HG02763 (cell line): ENCODE data around the gene RALGAPB.
"Not testable (repeated sequence)": the region's sequence is repeated elsewhere in the genome, so short reads cannot be mapped to it uniquely, and the experiment has no call there.

Experiments used
- ATAC-seq: cut with Tn5 transposase; IDR thresholded peaks from one replicate; pipeline ENCODE4 v1.9.1; 2021; ENCODE audit warnings: mild to moderate bottlenecking, moderate library complexity; ENCODE audit not compliant: unreplicated experiment

The RALGAPB gene

DNA sequence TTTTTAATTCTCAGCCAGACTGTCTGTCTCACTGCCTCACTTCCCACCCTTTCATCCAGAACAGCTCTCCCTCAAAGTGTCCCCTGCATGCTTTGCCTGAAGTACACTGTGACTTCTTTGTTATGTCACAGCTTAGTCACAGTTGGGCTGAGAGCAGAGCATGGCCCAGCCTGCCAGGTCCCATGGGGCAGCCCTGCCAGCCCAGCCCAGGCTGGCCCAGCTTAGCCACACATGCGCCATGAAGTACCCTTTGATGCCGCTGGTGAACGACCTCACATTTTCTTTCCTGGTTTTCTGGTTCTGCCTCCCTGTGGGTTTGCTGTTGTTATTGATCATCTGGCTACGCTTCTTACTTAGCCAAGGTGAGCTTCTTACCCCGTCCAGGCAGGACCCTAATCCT, 108.4 kb downstream of the RALGAPB start, which contains the start of gene ADIG:
ADIG (plus strand) TSS at position 185 of the 400 bp plus-strand sequence; CDS start at position 239, 54 bp downstream.
- ATAC-seq: no peak

DNA sequence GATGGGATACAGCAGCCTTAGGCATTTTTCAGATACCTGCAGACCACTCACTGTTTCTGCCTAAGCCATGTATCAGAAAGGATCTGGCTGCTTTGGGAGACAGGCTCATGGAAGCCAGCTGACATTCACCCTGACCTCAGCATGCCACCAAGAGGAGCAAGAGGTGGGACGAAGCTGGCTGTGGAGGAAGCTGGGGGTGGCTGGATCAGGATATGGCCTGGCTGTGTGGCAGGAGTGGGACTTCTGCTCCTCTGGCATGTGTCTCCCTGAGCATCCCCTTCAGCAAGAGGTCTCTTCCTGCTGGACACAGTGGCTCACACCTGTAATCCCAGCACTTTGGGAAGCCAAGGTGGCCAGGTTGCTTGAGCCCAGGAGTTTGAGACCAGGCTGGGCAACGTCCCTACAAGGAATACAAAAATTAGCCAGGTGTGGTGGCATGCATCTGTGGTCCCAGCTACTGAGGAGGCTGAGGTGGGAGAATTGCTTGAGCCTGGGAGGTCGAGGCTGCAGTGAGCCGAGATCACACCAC, 109.3 kb downstream of the RALGAPB start:
- ATAC-seq: no peak

DNA sequence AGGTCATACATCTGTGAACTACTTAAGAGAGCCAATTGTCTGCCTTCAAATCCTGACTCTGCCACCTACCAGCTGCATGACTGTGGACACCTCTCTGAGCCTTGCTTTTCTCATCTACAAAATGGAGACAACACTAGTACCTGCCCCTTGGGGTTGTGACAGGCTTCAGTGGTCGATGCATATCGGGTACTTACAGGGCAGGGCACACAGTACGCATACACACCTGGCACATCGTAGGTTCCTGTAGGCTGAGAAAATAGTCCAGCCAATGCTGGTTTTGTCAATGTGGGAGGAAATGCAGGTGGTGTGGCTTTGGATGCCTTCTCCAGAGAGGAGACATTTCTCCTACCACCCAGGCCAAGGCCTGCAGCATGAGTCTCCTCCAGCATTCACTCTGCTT, 110.7 kb downstream of the RALGAPB start:
- ATAC-seq: no peak

DNA sequence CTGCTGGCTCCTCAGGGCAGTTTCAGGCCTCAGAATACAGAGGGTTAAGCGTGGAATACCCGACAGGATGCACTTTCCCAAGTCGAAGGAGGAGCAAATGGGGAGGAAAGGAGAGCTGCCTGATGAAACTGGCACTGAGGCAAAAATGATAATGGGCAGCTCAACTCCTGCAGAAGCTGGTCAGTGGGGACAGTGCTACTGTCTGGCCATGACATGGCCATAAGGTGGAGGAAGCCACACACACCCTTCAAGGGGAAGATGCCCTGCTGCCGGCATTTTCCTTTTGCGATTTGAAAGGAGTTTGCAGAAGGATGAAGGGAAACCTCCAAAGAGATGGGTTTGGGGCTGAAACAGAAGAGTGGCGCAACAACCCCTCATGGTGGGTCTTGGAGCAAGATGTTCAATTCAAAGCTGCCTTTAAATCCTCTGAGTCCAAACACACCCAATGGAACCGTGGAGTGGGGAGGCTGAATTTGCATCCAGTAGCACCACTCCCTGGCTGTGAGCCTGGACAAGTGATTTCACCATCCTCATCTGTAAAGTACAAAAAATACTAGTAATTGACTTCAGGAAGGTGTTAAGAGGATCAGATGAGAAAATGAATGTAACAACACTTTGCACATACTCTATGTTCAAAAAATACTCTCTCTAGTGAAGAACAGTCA, 111.6 kb downstream of the RALGAPB start:
- no peak for ATAC-seq

DNA sequence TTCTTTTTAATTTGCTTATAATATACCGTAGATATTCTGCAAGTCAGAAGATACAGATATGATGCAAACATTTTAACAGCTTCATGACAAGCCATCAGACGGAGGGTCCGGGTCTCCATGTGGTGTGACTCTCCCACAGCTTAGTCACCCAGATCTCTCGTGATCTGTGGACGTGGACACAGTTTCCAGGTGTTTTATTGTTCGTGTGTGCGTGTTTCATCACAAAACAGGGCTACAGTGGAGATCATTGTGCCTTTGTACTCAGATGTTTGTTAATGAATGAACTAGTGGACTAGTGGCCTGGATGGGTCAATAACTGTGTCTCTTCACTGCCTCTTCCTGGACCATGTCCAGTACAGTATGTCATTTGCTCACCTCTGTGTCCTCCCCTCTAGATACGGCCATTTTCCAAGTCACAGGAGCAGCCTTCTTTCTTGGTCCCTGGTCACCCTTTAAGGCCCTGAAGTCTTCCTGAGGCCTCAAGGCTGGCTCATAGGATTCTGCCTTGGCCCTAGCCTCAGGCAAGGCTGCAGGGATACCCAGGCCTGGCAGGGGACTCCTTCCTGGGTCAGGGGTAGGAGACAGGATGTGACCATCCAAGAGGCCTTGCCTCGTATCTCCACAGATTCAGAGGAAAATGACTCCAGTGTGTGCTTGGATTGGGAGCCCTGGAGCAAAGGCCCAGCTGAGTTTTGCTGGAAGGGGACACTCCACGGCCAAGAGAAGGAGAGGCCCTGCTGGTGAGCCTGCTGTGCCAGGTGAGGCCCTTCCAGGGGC, 112.9 kb downstream of the RALGAPB start:
- no peak for ATAC-seq

DNA sequence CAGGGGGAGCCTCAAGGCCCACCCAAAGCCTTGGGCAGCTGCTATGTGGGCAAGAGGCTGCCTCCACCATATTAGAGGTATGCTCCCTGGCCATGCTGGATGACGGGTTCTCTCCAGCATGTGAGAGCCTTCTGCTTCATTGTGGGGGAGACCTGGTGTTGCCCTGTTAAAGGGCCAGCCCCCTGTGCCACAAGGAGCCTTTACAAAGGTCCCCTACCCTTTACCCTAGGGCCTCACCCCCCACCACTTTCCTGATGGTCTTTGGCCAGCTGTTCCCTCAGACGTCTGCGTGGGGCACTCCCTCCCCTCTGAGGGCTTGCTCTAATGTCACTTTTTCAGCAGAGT, 113.5 kb downstream of the RALGAPB start:
- ATAC-seq: no peak

DNA sequence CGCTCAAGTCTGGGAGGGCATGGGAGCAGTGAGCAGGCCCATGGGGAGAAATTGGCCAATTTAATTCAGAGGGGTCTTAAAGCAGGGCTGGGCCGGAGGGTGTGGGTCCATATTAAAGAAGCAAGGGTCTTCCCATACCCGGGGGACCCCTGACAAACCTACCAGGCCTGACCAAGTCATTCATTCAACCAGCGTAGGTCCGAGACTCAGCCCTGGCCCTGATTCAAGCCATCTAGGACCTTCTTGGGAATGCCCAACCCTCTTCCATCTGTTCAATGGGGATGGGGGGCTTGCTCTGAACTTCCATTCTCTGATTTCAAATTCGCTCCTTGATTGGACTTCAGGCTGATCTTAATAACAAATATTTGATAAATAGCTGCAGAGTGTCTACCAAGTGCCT, 115.7 kb downstream of the RALGAPB start:
- ATAC-seq: no peak

DNA sequence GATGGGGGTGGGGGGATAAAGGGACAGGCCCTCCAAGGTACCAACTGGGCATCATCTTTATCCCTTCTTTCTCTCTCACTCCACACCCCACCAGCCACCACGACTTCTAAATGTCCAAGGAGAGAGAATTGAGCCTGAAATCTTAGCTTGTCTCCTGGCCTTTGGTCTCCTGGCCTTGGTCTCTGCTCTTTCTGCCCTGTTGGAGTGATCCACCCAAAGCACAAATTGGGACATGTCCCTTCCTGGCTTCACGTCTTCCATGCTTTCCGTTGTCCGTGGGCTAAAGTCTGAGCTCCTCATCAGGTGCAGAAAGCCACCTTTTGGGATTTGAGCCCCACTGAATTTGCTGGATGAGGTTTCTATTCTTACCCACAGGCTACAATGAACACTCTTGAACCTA, 116.7 kb downstream of the RALGAPB start:
- ATAC-seq: no peak

DNA sequence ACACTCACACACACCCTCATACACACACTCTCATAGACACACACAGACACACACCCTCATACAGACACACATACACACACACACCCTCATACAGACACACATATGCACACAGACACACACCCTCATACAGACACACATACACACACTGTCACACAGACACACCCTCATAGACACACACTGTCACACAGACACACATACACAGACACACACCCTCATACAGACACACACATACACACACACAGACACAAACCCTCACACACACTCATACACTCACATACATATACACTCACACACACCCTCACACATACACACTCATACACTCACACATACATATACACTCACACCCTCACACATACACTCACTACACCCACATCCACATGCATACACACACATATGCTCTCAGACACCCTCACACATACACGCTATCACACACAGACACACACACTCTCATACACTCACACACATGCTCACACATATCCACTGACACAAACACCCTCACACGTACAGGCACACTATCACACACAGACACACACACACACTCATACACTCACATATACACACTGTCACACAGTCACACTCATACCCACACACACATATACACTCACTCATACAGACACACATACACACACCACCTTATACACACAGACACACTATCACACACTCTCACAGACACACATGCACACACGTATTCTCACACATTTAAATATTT, 117.5 kb downstream of the RALGAPB start:
- ATAC-seq: no peak

DNA sequence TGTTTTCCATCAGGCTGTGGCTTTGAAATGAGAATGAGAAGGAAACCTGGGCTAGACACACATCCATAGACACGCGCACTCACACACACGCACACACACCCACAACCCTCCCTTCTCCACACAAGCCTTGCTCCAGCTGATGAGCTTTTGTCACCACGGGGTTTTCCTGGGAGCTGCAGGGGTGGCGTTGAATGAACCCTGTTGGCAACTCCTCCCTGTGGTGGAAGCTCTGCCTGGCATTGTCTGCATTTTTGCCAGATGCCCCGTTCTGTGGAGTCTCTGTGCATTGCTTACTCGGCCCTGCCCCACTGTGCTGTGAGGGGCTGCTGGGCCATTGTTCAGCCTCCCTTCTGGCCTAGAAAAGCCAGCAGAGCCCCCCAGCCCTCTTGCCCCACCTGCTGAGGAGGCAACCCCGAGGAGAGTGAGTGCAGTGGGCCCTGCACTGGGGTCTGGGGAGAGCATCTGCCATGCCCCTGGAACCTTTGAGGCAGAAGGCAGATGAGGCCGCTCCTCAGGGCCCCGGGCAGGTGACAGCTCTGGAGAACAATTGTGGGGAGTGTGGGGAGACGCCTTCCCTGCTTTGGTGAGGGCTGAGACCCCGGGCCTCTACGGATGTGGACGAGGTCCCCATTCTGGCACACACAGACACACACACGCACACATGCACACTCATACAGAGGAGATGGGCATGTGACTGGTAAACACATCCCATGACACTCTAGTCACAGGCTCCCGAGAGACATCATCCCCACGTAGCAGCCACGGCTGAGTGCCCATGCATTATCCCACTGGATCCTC, 118.2 kb downstream of the RALGAPB start:
- no peak for ATAC-seq

DNA sequence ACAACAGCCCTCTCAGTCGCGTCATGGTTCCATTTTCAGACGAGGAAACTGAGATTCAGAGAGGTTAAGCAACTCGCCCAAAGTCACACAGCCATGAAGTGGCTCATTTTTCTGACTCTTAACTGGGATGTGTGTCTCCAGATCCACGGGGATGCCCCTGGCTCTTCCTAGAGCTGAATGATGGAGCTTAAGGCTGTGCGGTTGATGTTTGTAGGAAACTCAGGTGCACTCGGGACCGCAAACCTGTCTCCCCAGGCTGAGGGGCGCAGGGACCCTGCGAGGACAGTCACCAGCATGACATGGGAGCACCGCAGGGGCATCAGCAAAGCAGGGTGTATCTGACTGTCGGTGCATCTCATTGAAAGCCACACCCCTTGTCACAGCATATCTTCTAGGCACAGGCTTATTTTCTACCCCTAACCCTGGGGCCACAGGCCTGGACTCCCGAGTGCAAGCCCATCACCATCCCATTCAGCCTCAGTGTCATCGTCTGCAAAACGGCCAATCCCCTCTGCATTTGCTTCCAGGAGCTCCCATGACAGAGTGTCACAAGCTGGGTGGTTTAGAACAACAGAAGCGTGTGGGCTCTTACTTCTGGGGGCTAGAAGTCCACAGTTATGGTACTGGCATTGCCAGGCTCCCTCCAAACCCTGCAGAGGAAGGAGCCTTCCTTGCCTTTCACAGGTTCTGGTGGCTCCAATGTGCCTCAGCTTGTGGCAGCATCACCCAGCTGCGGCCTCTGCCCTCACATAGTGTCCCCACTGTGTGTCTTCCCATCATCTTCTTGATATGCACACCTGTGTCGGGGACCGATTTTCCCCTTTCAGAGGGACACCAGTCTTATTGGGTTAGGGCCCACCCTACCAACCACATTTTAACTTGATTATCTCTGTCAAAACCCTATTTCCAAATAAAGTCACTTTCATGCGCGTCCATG, 119.1 kb downstream of the RALGAPB start:
- ATAC-seq: no peak

DNA sequence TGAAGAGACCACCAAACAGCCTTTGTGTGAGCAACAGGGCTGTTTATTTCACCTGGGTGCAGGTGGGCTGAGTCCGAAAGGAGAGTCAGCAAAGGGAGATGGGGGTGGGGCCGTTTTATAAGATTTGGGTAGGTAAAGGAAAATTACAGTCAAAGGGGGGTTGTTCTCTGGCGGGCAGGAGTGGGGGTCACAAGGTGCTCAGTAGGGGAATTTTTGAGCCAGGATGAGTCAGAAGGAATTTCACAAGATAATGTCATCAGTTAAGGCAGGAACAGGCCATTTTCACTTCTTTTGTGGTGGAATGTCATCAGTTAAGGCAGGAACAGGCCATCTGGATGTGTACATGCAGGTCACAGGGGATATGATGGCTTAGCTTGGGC, 119.8 kb downstream of the RALGAPB start:
- ATAC-seq: not testable (repeated sequence)

DNA sequence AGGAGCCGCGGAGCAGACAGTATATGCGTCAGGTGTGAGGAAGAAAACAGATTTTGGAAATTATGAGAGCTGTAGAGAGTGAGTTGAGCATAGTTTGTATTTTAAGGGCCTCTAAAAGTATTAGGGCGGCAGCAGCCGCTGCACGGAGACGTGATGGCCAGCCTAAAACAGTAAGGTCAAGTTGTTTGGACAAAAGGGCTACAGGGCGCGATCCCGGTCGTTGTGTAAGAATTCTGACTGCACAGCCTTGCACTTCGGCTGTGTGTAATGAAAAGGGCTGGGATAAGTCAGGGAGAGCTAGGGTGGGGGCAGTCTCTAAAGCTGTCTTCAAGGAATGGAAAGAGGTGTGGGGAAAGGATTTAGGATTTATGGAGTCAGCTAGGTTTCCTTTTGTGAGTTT, 121.6 kb downstream of the RALGAPB start:
- ATAC-seq: not testable (repeated sequence)

DNA sequence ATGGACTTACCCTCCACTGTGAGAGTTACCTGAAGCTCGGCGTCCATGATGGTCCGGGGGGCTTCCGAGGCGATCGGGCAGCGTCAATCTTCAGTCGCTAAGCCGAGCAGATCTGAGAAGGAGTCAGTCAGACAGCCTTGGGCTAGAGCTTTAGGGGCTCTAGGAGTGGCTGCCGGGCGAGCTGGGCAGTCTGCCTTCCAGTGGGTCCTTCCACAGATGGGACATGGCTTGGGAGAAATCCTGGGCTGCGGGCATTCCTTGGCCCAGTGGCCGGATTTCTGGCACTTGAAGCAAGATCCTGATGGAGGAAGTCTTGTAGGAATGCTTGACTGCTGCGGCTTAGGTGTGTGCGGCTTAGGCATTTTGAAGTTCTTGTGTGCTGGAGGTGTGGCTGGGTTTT, 123.2 kb downstream of the RALGAPB start:
- ATAC-seq: not testable (repeated sequence)

DNA sequence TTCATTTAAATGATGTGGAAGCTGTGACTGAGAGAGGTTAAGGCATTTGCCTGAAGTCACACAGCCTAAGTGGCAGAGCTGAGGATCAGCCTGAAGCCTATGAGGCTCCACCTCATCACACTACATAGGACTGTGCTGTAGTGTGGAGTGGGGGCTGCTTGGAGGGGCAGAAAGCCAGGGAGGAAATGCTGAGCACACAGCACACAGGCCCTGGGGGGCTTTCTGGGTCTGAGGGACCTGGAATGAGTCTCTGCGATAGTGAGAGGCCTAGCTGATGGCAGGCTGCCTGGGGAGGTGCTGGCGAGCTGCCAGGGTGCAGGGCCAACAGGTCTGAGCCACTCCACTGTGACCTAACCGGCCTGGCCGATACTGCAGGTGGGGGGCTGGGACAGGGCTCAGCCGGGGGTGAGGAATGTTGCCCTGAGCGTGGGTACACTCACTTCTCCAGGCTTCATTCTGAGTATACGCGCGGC, 126.8 kb downstream of the RALGAPB start:
- ATAC-seq: no peak

DNA sequence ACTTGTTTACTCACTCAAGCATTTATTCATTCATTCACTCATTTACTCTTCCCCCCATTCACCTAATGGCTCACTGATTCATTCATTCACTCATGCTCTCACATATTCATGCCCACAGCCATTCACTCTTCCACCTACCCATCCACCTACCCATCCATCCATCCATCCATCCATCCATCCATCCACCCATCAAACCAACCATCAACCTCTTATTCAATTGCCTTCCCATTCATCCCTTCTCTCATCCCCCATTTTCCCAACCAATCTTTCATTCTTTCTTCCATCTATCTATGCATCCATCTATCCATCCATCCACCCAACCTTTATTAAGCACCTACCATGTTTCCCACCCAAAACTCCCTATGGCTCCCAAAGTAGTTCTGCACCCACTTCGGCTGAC, 127.4 kb downstream of the RALGAPB start:
- ATAC-seq: no peak

DNA sequence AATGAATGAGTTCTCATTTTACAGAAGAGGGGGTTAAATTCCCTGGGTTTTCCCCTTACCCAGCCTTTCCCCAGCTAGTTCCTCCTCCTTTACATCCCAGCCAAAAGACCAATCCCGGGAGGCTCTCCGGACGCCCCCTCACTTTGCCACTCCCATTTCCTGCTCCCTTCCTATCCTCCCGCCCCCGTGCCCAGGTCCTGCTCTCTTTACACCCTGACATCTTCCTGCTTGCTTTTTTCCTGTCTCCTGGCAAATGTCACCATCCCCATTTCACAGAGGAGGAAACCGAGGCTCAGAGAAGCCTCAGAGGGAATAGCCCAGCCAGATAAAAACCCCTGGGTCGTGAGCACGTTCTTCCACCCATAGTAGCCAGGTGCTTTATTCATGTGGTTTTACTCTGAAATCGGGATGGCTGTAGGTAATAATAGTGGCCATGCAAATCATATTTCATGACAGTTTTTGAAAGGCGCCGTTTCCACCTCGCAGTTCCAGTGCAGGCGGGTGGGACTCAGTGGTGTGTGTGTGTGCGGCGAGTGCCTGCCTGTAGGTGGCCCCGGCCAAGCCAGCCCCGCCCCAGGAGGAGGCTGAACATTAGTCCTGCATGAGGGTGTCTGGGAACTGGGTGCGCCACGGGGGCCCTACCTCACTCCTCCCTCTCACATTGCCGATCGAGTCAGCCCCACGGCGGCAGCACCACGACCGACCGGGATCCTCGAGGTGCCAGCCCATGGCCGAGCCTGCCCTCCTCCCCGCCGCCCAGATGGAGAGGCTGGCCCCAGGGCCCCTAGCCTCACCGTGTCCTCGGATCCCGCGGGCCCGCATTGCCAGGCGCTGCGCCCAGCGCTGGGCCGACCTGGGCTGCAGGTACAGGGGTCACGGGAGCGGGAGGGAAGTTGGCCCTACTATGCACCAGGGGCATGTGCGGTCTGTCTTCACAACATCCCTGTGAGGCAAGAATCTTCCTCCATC, 128.9 kb downstream of the RALGAPB start, which contains the start of gene ARHGAP40:
ARHGAP40 (plus strand) TSS at position 594 of the 969 bp plus-strand sequence.
- no peak for ATAC-seq

DNA sequence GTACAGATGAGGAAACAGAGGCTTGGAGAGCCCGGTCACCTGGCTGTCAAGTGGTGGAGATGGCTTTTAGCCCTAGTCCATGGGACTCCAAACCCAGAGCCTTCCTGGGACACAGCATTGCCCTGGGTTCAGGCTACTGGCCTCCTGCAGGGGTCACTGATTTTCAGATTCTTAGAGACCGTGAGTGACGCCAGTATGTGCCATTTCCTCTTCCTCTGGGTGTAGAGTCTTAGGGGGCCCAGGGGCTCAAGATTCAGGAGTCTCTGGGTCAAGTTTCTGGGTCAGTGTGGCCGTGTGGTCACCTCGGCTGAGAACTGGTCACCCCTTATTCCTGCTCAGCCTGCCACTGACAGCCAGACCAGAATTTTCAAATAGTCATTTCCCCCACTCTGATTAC, 129.5 kb downstream of the RALGAPB start:
- ATAC-seq: no peak
